Activated CD8-positive, alpha-beta T cell treated with anti-CD3 and anti-CD28 coated beads for 36 hours (primary cell): ENCODE results near the gene NOB1. TPM values are rescaled to one million over a fixed set of nuclear protein-coding genes. Genes with fewer than 3 reads are reported as not detected.

Source experiments
- ATAC-seq: fragments of 200-7000 bp; cut with Tn5 transposase; one replicate; pipeline ENCODE4 v1.10.0; 2021; ENCODE audit warnings: mild to moderate bottlenecking, moderate library complexity
- CTCF ChIA-PET: fragments of 350-600 bp; sonication (Branson Sonifier 250); formaldehyde crosslinking; loops from one replicate; lab custom pipeline; 2021; ENCODE audit warnings: antibody characterized with exemption; lab: Charles Lee
- POLR2A ChIA-PET: fragments of 350-600 bp; sonication (Branson Sonifier 250); formaldehyde crosslinking; loops from one replicate; lab custom pipeline; 2021; ENCODE audit warnings: antibody characterized with exemption; lab: Charles Lee
- DNase-seq: peaks from one replicate; pipeline ENCODE4 v3.0.0-alpha.2; 2020
- H3K27ac Mint-ChIP-seq: one replicate; pipeline ENCODE4 v1.8.0; 2021; ENCODE audit warnings: mild to moderate bottlenecking, mixed read lengths
- H3K27me3 Mint-ChIP-seq: one replicate; pipeline ENCODE4 v1.8.0; 2021; ENCODE audit warnings: mixed read lengths
- H3K36me3 Mint-ChIP-seq: one replicate; pipeline ENCODE4 v1.8.0; 2021; ENCODE audit warnings: low read depth, mixed read lengths
- H3K4me1 Mint-ChIP-seq: one replicate; pipeline ENCODE4 v1.8.0; 2021; ENCODE audit warnings: low read depth, mixed read lengths
- H3K4me3 Mint-ChIP-seq: one replicate; pipeline ENCODE4 v1.8.0; 2021; ENCODE audit warnings: mild to moderate bottlenecking, moderate library complexity, mixed read lengths
- H3K9me3 Mint-ChIP-seq: one replicate; pipeline ENCODE4 v1.8.0; 2021; ENCODE audit warnings: mixed read lengths
- CTCF ChIP-seq: fragments of 200-600 bp; IDR thresholded peaks from one replicate; pipeline ENCODE4 v1.8.0; 2022; ENCODE audit warnings: antibody characterized with exemption, mild to moderate bottlenecking
- intact Hi-C: fragments of 100-400 bp; cut with micrococcal nuclease; formaldehyde crosslinking; loops from one replicate; pipeline ENCODE4 v1.10.0; 2022
- total RNA-seq, 2 experiments: library from RNA; stranded (reverse); gene quantifications; one replicate each; pipeline ENCODE4 v1.2.3, GENCODE V29; 2021

Gene NOB1
- total RNA-seq, 2 experiments from 2014 or later = 139 to 146 TPM

DNA sequence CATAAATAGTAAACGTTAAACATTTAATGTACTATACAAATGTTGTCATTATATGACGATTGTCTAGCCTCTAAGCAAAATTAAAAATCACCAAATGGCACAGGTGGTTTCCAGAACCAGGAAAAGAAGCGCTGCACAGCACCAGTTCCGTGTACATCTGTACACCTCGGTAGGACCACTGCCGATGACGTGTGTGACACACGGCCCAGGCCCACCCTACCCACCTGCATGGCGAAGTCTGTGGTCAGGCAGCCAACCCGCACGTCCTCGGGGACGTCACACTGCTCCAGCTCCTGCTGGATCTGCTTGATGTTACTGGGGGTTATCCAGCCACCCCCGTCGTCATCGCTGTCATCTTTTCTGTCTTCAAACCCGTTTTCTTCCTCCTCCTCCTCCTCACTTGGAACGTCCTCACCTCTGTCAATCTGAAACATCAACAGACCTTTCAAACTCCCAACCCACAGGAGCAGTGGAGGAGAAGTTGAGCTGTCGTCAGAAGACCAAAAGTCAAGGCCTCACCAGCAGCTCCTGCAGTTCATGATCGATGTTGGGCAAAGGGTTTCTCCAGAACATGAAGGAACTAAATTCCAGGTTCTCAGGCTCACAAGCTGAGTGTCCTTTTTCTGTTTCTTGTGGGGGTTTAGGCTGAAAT, 5.9 kb downstream of the NOB1 start:
- no peaks in the 10 kb centered on the region for H3K9me3 Mint-ChIP-seq
- intact Hi-C loops = no loop called here
- ChIA-PET POLR2A (interaction anchor here (0.6 to 1.3 kb wide), 4 partner anchors 9 to 465 kb away, joined by 3 to 5 read pairs (median 4); partner anchors contain the start of gene NQO1), CTCF (interaction anchor here (1.3 to 1.4 kb wide), 2 partner anchors 39 to 56 kb away, joined by 3 to 4 read pairs; no protein-coding TSS in a partner anchor)
- H3K27me3 Mint-ChIP-seq = no peaks in the 10 kb centered on the region
- H3K27ac Mint-ChIP-seq = peak overlapping the region; percentile 24
- H3K4me1 Mint-ChIP-seq = peaks cover 27% of the 10 kb centered on the region
- no peak for TF ChIP-seq CTCF
- ATAC-seq (no peak), DNase-seq (no peak)
- peaks cover 72% of the 10 kb centered on the region for H3K36me3 Mint-ChIP-seq
- H3K4me3 Mint-ChIP-seq = no peak overlapping the region

DNA sequence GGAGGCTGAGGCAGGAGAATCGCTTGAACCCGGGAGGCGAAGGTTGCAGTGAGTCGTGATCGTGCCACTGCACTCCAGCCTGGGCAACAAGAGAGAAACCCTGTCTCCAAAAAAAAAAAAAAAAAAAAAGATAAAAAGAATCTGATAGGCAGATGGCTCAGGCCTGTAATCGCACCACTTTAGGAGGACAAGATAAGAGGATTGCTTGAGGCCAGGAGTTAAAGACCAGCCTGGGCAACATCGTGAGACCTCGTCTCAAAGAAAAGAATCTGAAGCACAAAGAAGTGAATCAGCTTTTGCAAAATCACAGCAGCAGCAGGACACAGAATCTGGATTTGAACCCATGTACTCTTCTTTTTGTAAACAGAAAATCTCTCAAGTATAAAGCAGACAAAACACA, 7.6 kb downstream of the NOB1 start:
- TF ChIP-seq CTCF = no peak
- intact Hi-C loops = no loop called here
- ChIA-PET CTCF (interaction anchor here (3.0 kb wide), 1 partner anchor 7 kb away, joined by 15 read pairs; the partner anchor contains the start of gene NOB1), POLR2A (interaction anchor here (0.6 to 2.5 kb wide), 3 partner anchors 8 to 170 kb away, joined by 3 to 19 read pairs (median 6); no protein-coding TSS in a partner anchor)
- DNase-seq (no peak), ATAC-seq (no peak)
- Mint-ChIP-seq H3K4me1 (peaks cover 15% of the 10 kb centered on the region), H3K9me3 (no peaks in the 10 kb centered on the region), H3K27me3 (no peaks in the 10 kb centered on the region), H3K4me3 (no peak overlapping the region), H3K27ac (peak overlapping the region; percentile 5), H3K36me3 (peaks cover 72% of the 10 kb centered on the region)

- ChIA-PET CTCF (interaction anchor here (3.0 kb wide), 1 partner anchor 9 kb away, joined by 15 read pairs; the partner anchor contains the start of gene NOB1), POLR2A (interaction anchor here (1.0 to 2.5 kb wide), 5 partner anchors 8 to 340 kb away, joined by 3 to 19 read pairs (median 4); partner anchors contain the start of genes NOB1 and WWP2)
- H3K27me3 Mint-ChIP-seq = no peaks in the 10 kb centered on the region
- H3K36me3 Mint-ChIP-seq = peaks cover 70% of the 10 kb centered on the region
- TF ChIP-seq CTCF = no peak
- DNase-seq (no peak), ATAC-seq (no peak)
- H3K27ac Mint-ChIP-seq = no peak overlapping the region
- intact Hi-C loops = no loop called here
- H3K4me3 Mint-ChIP-seq = no peak overlapping the region
- peaks cover 9% of the 10 kb centered on the region for H3K4me1 Mint-ChIP-seq
- no peaks in the 10 kb centered on the region for H3K9me3 Mint-ChIP-seq
Observed at GRCh38 chr16:69745959-69746358, 8.8 kb downstream of the NOB1 start.

DNA sequence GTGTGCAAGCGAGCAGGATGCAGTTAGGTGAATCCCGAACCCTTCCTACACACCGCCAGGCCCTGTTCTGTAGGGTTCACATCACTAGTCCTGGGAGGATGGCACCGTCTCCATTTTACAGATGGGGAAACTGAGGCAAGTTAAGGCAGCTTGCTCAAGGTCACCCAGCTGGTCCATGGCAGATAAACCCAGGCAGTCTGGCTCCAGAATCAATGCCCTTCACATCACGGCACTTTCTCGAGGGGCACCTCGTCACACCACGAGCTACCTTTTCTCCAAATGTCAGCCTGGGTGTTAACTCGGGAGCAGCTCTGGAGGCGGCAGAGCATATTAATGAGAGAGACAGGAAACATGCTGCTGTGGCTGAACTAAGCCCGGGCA, 9.5 kb downstream of the NOB1 start:
- peaks cover 7% of the 10 kb centered on the region for H3K4me1 Mint-ChIP-seq
- ATAC-seq (no peak), DNase-seq (no peak)
- TF ChIP-seq CTCF = no peak
- intact Hi-C loops = no loop called here
- ChIA-PET CTCF (interaction anchor here (3.0 kb wide), 1 partner anchor 9 kb away, joined by 15 read pairs; the partner anchor contains the start of gene NOB1), POLR2A (interaction anchor here (1.0 to 2.5 kb wide), 5 partner anchors 9 to 340 kb away, joined by 3 to 19 read pairs (median 4); partner anchors contain the start of genes NOB1 and WWP2)
- H3K27ac Mint-ChIP-seq = no peak overlapping the region
- no peak overlapping the region for H3K4me3 Mint-ChIP-seq
- no peaks in the 10 kb centered on the region for H3K9me3 Mint-ChIP-seq
- H3K27me3 Mint-ChIP-seq = no peaks in the 10 kb centered on the region
- H3K36me3 Mint-ChIP-seq = peaks cover 68% of the 10 kb centered on the region
